COLO829 (cell line): ENCODE data around the gene SYNRG.

ENCODE experiments used
- DNase-seq: peaks from one replicate; pipeline ENCODE4 v3.0.0; 2012; ENCODE audit warnings: low spot score

Gene SYNRG

GRCh38 chr17:37466471-37466870, 142.7 kb downstream of the SYNRG start:
- no peak for DNase-seq

GRCh38 chr17:37465069-37465616, 144.1 kb downstream of the SYNRG start:
- no peak for DNase-seq
